CD4-positive, alpha-beta T cell treated with Interleukin-12 subunit alpha and Interleukin-12 subunit beta, for 1 hour (primary cell): Measurements from ENCODE around the gene ENOPH1.
"Not testable (repeated sequence)": the region's sequence is repeated elsewhere in the genome, so short reads cannot be mapped to it uniquely, and the experiment has no call there.

Experiments used
- DNase-seq: peaks from one replicate; pipeline ENCODE4 v3.0.0-alpha.2; 2020

Gene ENOPH1

GRCh38 chr4:82473621-82474164, 43.3 kb downstream of the ENOPH1 start:
- no peak for DNase-seq

- not testable (repeated sequence) for DNase-seq
These were observed 45.5 kb downstream of the ENOPH1 start for GRCh38 chr4:82475931-82476330.

DNA sequence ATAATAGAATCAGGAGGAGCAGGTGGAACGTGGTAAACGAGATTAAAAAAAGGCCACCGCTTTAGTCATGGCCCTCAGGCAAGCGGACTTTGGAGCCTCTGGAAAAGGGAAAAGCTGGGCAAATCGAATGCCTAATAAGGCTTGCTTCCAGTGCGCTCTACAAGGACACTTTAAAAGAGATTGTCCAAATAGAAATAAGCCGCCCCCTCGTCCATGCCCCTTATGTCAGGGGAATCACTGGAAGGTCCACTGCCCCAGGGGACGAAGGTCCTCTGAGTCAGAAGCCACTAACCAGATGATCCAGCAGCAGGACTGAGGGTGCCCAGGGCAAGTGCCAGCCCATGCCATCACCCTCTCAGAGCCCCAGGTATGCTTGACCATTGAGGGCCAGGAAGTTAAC, 47.1 kb downstream of the ENOPH1 start:
- not testable (repeated sequence) for DNase-seq

- DNase-seq: no peak
These were observed 49.2 kb downstream of the ENOPH1 start for GRCh38 chr4:82479562-82479961.

- no peak for DNase-seq
These were observed 50.5 kb downstream of the ENOPH1 start for GRCh38 chr4:82480771-82481505.

- no peak for DNase-seq
These were observed 51.1 kb downstream of the ENOPH1 start for GRCh38 chr4:82481506-82481840.

GRCh38 chr4:82482387-82482786, 52.0 kb downstream of the ENOPH1 start:
- no peak for DNase-seq

DNA sequence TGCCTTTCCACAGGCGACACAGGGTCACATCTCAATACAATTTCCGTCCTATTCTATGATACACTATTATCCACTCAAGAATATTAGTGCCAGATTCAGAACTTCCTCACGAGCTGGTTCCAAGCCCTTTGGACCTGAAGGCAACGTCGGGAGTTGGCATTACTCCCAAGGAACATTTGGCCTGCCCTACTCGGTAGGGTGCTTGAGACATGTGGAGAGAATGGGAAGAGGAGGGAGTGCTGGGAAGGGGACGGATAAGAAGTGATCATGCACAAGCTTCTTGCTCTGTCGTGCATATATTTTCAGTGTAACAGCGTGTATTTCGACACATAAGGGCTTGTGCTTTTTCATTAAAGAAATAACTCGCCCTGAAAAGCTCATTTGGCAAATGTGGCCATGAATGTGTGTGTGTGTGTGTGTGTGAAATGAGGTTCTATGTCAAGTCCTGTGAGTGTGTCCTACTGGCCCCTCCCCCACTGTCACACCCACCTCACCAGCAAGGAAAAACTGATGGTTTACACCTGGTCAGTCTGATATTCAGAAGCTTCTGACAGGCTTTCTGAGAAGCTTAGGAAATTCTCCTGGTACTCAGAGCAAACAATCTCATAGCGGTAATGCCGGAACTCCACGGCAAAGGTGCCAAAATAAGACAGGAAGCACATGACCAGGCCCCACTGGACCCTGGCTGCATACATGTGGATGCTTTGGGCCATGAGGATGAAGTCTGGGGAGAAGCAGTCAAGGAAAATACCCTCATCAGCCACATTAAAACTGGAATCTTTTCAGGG, 54.8 kb downstream of the ENOPH1 start:
- DNase-seq: no peak

DNA sequence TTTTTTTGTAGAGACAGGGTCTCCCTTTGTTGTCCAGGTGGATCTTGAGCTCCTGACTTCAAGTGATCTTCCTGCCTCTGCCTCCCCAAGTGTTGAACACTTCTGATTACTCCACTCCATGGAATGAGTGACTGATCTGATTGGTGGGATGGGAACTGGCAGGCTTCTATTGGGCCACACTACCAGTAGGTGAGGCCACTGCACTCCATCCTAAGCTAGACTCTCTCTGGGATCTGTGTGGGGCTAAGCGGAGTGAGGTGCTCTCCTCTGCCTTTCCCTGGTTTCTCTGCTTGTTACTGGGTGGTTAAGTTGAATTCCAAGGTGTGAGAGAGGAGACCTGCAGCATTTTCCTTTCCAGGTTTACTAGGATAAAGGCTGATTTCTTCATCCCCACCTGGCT, 58.7 kb downstream of the ENOPH1 start:
- DNase-seq: no peak

- DNase-seq: no peak
These were observed 59.6 kb downstream of the ENOPH1 start for GRCh38 chr4:82489987-82490386.

- no peak for DNase-seq
These were observed 61.0 kb downstream of the ENOPH1 start for GRCh38 chr4:82491251-82491960.

- DNase-seq: no peak
These were observed 63.5 kb downstream of the ENOPH1 start for GRCh38 chr4:82493721-82494425.

GRCh38 chr4:82495666-82496065, 65.3 kb downstream of the ENOPH1 start:
- no peak for DNase-seq

- DNase-seq: no peak
These were observed 66.0 kb downstream of the ENOPH1 start for GRCh38 chr4:82496349-82496748.

GRCh38 chr4:82499738-82500434, 69.5 kb downstream of the ENOPH1 start:
- no peak for DNase-seq

GRCh38 chr4:82500435-82501153, 70.2 kb downstream of the ENOPH1 start:
- no peak for DNase-seq

DNA sequence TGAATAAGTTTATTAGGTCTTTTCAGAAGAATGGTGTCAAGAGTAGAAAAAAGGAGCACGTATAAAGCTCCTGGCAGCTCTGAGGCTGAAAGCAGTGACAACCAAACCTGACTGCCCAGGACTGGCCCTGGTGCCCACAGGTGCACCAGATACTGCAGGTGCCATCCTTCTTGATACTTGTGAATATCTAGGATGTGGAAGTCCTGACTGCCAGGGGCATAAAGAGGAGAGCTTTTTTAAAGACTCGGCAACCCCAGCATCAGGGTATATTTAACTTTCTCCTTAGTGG, 70.7 kb downstream of the ENOPH1 start:
- DNase-seq: no peak

DNA sequence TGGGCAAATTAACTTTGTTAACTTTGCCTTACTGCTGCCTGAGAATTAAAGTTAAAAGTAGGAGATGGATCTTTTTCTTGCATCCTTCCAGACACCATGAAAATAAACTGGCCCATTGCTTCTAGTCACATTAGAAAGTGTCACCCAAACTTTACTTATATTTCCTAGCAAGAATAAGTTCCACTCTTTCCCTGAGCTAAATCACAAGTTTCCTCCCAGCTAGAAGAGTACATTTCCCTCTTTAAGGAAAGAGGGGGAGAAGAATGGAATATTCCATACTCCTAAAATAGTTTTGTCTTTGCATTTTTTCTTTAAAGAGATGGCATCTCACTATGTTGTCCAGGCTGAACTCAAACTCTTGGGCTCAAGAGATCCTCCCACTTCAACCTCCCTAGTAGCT, 77.6 kb downstream of the ENOPH1 start:
- DNase-seq: no peak

GRCh38 chr4:82508806-82509428, 78.5 kb downstream of the ENOPH1 start:
- DNase-seq: no peak

- no peak for DNase-seq
These were observed 79.8 kb downstream of the ENOPH1 start for GRCh38 chr4:82510216-82510615.
